ENCODE data around the gene OR52B6.

DNA sequence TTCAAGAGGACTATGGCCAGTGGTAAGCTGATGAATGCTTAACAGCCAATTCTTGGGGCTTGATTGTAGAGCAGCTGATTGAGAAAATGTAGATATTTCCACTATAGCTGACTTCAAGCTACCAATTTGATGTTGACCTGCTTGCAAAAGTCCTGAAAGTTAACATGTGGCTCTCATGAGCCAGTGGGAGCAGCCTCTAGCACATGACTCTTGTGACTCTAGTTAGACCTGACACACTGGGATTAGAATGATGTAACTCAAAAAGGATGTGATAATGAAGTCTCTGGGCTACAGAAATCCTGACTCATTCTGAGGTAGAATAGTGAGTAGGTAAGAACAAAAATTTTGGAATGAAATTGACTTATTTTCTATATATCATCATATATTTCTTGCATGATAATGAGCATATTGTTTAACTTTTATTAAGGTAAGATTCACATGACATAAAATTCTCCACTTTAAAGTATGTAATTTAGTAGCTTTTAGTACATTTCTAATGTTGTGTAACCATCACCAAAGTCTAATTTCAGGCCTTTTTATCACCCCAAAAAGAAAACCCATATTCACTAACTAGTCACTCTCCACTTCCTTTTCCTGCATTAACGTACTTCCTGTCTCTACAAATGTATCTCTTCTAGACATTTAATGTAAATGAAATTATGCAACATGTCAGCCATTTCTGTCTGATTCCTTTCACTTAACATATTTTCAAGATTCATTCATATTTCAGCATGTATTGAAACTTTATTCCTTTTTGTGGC, 16.2 kb upstream of the OR52B6 start:
- no peak for TF ChIP-seq GLI2 (tag by site-specific recombination; IDR thresholded peaks at IDR 0.05; ENCODE audit: borderline replicate concordance, low read depth)
- TF ChIP-seq ZSCAN16 (tag by site-specific recombination; IDR thresholded peaks at IDR 0.05), result no peak
- TF ChIP-seq, protein P1, sequence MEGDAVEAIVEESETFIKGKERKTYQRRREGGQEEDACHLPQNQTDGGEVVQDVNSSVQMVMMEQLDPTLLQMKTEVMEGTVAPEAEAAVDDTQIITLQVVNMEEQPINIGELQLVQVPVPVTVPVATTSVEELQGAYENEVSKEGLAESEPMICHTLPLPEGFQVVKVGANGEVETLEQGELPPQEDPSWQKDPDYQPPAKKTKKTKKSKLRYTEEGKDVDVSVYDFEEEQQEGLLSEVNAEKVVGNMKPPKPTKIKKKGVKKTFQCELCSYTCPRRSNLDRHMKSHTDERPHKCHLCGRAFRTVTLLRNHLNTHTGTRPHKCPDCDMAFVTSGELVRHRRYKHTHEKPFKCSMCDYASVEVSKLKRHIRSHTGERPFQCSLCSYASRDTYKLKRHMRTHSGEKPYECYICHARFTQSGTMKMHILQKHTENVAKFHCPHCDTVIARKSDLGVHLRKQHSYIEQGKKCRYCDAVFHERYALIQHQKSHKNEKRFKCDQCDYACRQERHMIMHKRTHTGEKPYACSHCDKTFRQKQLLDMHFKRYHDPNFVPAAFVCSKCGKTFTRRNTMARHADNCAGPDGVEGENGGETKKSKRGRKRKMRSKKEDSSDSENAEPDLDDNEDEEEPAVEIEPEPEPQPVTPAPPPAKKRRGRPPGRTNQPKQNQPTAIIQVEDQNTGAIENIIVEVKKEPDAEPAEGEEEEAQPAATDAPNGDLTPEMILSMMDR (tag by site-specific recombination; IDR thresholded peaks at IDR 0.05), result no peak
